ENCODE results near the gene CTNNA3.

The CTNNA3 gene

DNA sequence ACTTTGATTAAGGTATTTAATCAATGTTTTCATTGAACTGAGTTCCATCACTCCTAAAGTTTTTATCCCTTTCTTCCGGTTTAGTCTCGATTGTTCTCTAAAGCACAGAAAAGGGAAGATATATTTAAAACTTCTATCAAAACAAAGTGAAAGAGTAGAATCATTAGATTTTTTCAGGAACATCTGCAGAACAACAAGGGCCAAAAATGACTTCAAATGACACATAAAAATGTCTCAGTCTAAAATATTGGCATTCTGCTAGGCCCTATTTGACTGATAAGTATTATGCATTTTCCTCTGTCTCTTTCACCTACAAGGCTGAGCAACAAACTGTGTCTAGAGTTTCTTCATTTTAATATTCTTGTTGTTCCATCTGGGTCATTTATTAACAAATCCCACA lies 1669.7 kb downstream of the CTNNA3 start:
- no peaks in the 10 kb centered on the region for H3K4me1 ChIP-seq (ENCODE audit: control insufficient read depth in 1 of 2, insufficient read depth in 2 of 2, low read length in 2 of 2)
- no peaks in the 10 kb centered on the region for H3K36me3 ChIP-seq (ENCODE audit: control insufficient read depth in 1 of 2, insufficient read depth in 2 of 2, low read length in 2 of 2)
- H3K4me3 ChIP-seq (ENCODE audit: low read depth in 1 of 2, low read length in 2 of 2), result no peak overlapping the region
- H3K9ac ChIP-seq (ENCODE audit: low read depth in 1 of 2, low read length in 2 of 2), result no peak overlapping the region
- H3K27ac ChIP-seq (ENCODE audit: low read depth, low read length), result no peak overlapping the region
- H3K27me3 ChIP-seq (ENCODE audit: control insufficient read depth in 1 of 2, insufficient read depth in 2 of 2, low read length in 2 of 2), result no peaks in the 10 kb centered on the region
- H3K9me3 ChIP-seq (ENCODE audit: control insufficient read depth in 1 of 2, low read length in 2 of 2), result no peaks in the 10 kb centered on the region

DNA sequence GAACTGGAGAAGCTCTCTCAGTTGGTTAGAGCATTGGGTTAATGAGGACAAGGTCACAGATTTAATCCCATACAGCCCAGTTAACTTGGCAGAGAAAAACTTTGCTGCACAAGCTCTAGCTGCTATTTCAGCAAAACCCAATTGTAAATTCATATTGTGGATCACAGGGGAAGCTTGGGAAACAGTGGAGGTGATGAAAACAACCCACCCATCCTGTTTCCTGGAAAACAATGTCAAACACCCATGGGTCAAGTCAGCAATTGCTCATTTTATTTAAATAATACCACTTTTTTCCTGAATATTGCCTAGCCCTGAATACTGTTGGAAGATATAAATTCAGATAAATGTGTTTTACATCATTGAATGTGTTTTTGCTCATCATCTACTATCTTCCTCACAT lies 1670.8 kb downstream of the CTNNA3 start:
- Histone ChIP-seq H3K27me3 (ENCODE audit: control insufficient read depth in 1 of 2, insufficient read depth in 2 of 2, low read length in 2 of 2) (no peaks in the 10 kb centered on the region), H3K4me1 (ENCODE audit: control insufficient read depth in 1 of 2, insufficient read depth in 2 of 2, low read length in 2 of 2) (no peaks in the 10 kb centered on the region), H3K4me3 (ENCODE audit: low read depth in 1 of 2, low read length in 2 of 2) (no peak overlapping the region), H3K36me3 (ENCODE audit: control insufficient read depth in 1 of 2, insufficient read depth in 2 of 2, low read length in 2 of 2) (no peaks in the 10 kb centered on the region), H3K9ac (ENCODE audit: low read depth in 1 of 2, low read length in 2 of 2) (no peak overlapping the region), H3K27ac (ENCODE audit: low read depth, low read length) (no peak overlapping the region), H3K9me3 (ENCODE audit: control insufficient read depth in 1 of 2, low read length in 2 of 2) (no peaks in the 10 kb centered on the region)

DNA sequence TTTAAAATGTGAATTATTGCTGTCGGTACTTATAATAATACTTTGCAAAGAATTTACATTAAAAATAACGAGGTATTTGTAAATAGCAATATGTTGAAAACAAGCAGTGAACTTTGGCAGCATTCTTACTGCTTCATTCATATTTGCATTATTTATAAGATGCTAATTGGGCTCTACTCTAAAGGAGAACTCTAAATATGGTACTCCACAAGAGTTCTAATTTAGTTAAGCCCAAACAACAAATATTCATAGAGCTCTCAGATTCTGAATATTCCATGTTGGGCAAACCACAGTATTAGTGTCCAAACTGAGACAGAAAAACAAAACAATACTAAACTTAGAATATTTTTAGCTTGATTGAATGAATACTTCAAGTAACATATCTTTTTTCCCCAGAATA lies 1674.6 kb downstream of the CTNNA3 start:
- Histone ChIP-seq H3K9me3 (ENCODE audit: control insufficient read depth in 1 of 2, low read length in 2 of 2) (no peaks in the 10 kb centered on the region), H3K9ac (ENCODE audit: low read depth in 1 of 2, low read length in 2 of 2) (no peak overlapping the region), H3K4me1 (ENCODE audit: control insufficient read depth in 1 of 2, insufficient read depth in 2 of 2, low read length in 2 of 2) (no peaks in the 10 kb centered on the region), H3K27ac (ENCODE audit: low read depth, low read length) (no peak overlapping the region), H3K27me3 (ENCODE audit: control insufficient read depth in 1 of 2, insufficient read depth in 2 of 2, low read length in 2 of 2) (no peaks in the 10 kb centered on the region), H3K36me3 (ENCODE audit: control insufficient read depth in 1 of 2, insufficient read depth in 2 of 2, low read length in 2 of 2) (no peaks in the 10 kb centered on the region), H3K4me3 (ENCODE audit: low read depth in 1 of 2, low read length in 2 of 2) (no peak overlapping the region)

GRCh38 chr10:66008221-66008620 lies 1687.8 kb downstream of the CTNNA3 start:
- Histone ChIP-seq H3K9me3 (ENCODE audit: control insufficient read depth in 1 of 2, low read length in 2 of 2) (no peaks in the 10 kb centered on the region), H3K4me3 (ENCODE audit: low read depth in 1 of 2, low read length in 2 of 2) (no peak overlapping the region), H3K4me1 (ENCODE audit: control insufficient read depth in 1 of 2, insufficient read depth in 2 of 2, low read length in 2 of 2) (no peaks in the 10 kb centered on the region), H3K36me3 (ENCODE audit: control insufficient read depth in 1 of 2, insufficient read depth in 2 of 2, low read length in 2 of 2) (no peaks in the 10 kb centered on the region), H3K27me3 (ENCODE audit: control insufficient read depth in 1 of 2, insufficient read depth in 2 of 2, low read length in 2 of 2) (no peaks in the 10 kb centered on the region), H3K9ac (ENCODE audit: low read depth in 1 of 2, low read length in 2 of 2) (no peak overlapping the region), H3K27ac (ENCODE audit: low read depth, low read length) (no peak overlapping the region)

DNA sequence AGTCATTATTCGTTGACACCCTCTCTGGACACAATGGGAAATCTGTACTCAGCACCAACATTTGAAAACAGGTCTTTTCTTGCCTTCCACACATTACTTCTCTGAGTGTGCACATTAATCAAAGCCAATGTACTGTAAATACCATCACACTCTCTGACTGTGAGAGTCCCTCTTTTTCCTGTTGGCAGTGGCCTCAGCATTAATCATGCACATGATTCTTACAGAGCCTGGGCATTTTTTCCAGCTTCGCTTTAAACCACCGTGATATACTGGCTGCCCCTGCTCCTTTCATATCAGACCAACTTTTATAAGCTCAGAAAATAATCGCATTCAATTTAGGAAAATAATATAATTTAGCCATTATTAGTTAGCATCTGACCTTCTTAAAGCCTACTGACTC lies 1689.6 kb downstream of the CTNNA3 start:
- no peak overlapping the region for H3K4me3 ChIP-seq (ENCODE audit: low read depth in 1 of 2, low read length in 2 of 2)
- no peak overlapping the region for H3K27ac ChIP-seq (ENCODE audit: low read depth, low read length)
- H3K9me3 ChIP-seq (ENCODE audit: control insufficient read depth in 1 of 2, low read length in 2 of 2), result no peaks in the 10 kb centered on the region
- H3K36me3 ChIP-seq (ENCODE audit: control insufficient read depth in 1 of 2, insufficient read depth in 2 of 2, low read length in 2 of 2), result no peaks in the 10 kb centered on the region
- no peak overlapping the region for H3K9ac ChIP-seq (ENCODE audit: low read depth in 1 of 2, low read length in 2 of 2)
- no peaks in the 10 kb centered on the region for H3K4me1 ChIP-seq (ENCODE audit: control insufficient read depth in 1 of 2, insufficient read depth in 2 of 2, low read length in 2 of 2)
- H3K27me3 ChIP-seq (ENCODE audit: control insufficient read depth in 1 of 2, insufficient read depth in 2 of 2, low read length in 2 of 2), result no peaks in the 10 kb centered on the region

DNA sequence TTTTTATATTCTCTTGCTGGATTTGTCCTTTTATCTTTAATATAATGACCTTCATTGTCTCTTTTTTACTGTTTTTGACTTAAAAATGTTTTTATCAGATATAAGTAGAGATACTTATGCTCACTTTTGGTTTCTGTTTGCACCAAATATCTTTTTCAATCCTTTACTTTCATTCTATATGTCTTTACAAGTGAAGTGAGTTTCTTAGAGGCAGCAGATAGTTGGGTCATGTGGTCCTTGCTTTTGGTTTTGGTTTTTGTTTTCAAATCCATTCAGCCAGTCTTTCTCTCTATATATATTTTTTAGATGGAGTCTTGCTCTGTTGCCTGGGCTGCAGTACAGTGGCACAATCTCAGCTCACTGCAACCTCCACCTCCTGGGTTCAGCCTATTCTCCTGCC lies 1702.5 kb downstream of the CTNNA3 start:
- Histone ChIP-seq H3K4me1 (ENCODE audit: control insufficient read depth in 1 of 2, insufficient read depth in 2 of 2, low read length in 2 of 2) (no peaks in the 10 kb centered on the region), H3K9me3 (ENCODE audit: control insufficient read depth in 1 of 2, low read length in 2 of 2) (peaks cover 8 to 10% of the 10 kb centered on the region in 2 donors), H3K9ac (ENCODE audit: low read depth in 1 of 2, low read length in 2 of 2) (no peak overlapping the region), H3K27me3 (ENCODE audit: control insufficient read depth in 1 of 2, insufficient read depth in 2 of 2, low read length in 2 of 2) (no peaks in the 10 kb centered on the region), H3K4me3 (ENCODE audit: low read depth in 1 of 2, low read length in 2 of 2) (no peak overlapping the region), H3K27ac (ENCODE audit: low read depth, low read length) (no peak overlapping the region), H3K36me3 (ENCODE audit: control insufficient read depth in 1 of 2, insufficient read depth in 2 of 2, low read length in 2 of 2) (no peaks in the 10 kb centered on the region)

GRCh38 chr10:65968871-65969270 lies 1727.1 kb downstream of the CTNNA3 start:
- Histone ChIP-seq H3K4me3 (ENCODE audit: low read depth in 1 of 2, low read length in 2 of 2) (no peak overlapping the region), H3K9me3 (ENCODE audit: control insufficient read depth in 1 of 2, low read length in 2 of 2) (no peaks in the 10 kb centered on the region), H3K4me1 (ENCODE audit: control insufficient read depth in 1 of 2, insufficient read depth in 2 of 2, low read length in 2 of 2) (no peaks in the 10 kb centered on the region), H3K27me3 (ENCODE audit: control insufficient read depth in 1 of 2, insufficient read depth in 2 of 2, low read length in 2 of 2) (no peaks in the 10 kb centered on the region), H3K9ac (ENCODE audit: low read depth in 1 of 2, low read length in 2 of 2) (no peak overlapping the region), H3K27ac (ENCODE audit: low read depth, low read length) (no peak overlapping the region), H3K36me3 (ENCODE audit: control insufficient read depth in 1 of 2, insufficient read depth in 2 of 2, low read length in 2 of 2) (no peaks in the 10 kb centered on the region)

- H3K4me3 ChIP-seq (ENCODE audit: low read depth in 1 of 2, low read length in 2 of 2), result no peak overlapping the region
- no peaks in the 10 kb centered on the region for H3K36me3 ChIP-seq (ENCODE audit: control insufficient read depth in 1 of 2, insufficient read depth in 2 of 2, low read length in 2 of 2)
- no peaks in the 10 kb centered on the region for H3K27me3 ChIP-seq (ENCODE audit: control insufficient read depth in 1 of 2, insufficient read depth in 2 of 2, low read length in 2 of 2)
- H3K27ac ChIP-seq (ENCODE audit: low read depth, low read length), result no peak overlapping the region
- no peak overlapping the region for H3K9ac ChIP-seq (ENCODE audit: low read depth in 1 of 2, low read length in 2 of 2)
- no peaks in the 10 kb centered on the region for H3K4me1 ChIP-seq (ENCODE audit: control insufficient read depth in 1 of 2, insufficient read depth in 2 of 2, low read length in 2 of 2)
- H3K9me3 ChIP-seq (ENCODE audit: control insufficient read depth in 1 of 2, low read length in 2 of 2), result no peaks in the 10 kb centered on the region
Observed at GRCh38 chr10:65968437-65968836, 1727.6 kb downstream of the CTNNA3 start.

- Histone ChIP-seq H3K36me3 (ENCODE audit: control insufficient read depth in 1 of 2, insufficient read depth in 2 of 2, low read length in 2 of 2) (no peaks in the 10 kb centered on the region), H3K9ac (ENCODE audit: low read depth in 1 of 2, low read length in 2 of 2) (no peak overlapping the region), H3K27ac (ENCODE audit: low read depth, low read length) (no peak overlapping the region), H3K4me3 (ENCODE audit: low read depth in 1 of 2, low read length in 2 of 2) (no peak overlapping the region), H3K9me3 (ENCODE audit: control insufficient read depth in 1 of 2, low read length in 2 of 2) (no peaks in the 10 kb centered on the region), H3K4me1 (ENCODE audit: control insufficient read depth in 1 of 2, insufficient read depth in 2 of 2, low read length in 2 of 2) (no peaks in the 10 kb centered on the region), H3K27me3 (ENCODE audit: control insufficient read depth in 1 of 2, insufficient read depth in 2 of 2, low read length in 2 of 2) (no peaks in the 10 kb centered on the region)
Observed at GRCh38 chr10:65964205-65964604, 1731.8 kb downstream of the CTNNA3 start.

GRCh38 chr10:65952086-65952485 lies 1743.9 kb downstream of the CTNNA3 start:
- Histone ChIP-seq H3K27ac (ENCODE audit: low read depth, low read length) (no peak overlapping the region), H3K4me3 (ENCODE audit: low read depth in 1 of 2, low read length in 2 of 2) (no peak overlapping the region), H3K9me3 (ENCODE audit: control insufficient read depth in 1 of 2, low read length in 2 of 2) (no peaks in the 10 kb centered on the region), H3K4me1 (ENCODE audit: control insufficient read depth in 1 of 2, insufficient read depth in 2 of 2, low read length in 2 of 2) (no peaks in the 10 kb centered on the region), H3K9ac (ENCODE audit: low read depth in 1 of 2, low read length in 2 of 2) (no peak overlapping the region), H3K27me3 (ENCODE audit: control insufficient read depth in 1 of 2, insufficient read depth in 2 of 2, low read length in 2 of 2) (no peaks in the 10 kb centered on the region), H3K36me3 (ENCODE audit: control insufficient read depth in 1 of 2, insufficient read depth in 2 of 2, low read length in 2 of 2) (no peaks in the 10 kb centered on the region)

- Histone ChIP-seq H3K36me3 (ENCODE audit: control insufficient read depth in 1 of 2, insufficient read depth in 2 of 2, low read length in 2 of 2) (no peaks in the 10 kb centered on the region), H3K27me3 (ENCODE audit: control insufficient read depth in 1 of 2, insufficient read depth in 2 of 2, low read length in 2 of 2) (no peaks in the 10 kb centered on the region), H3K9me3 (ENCODE audit: control insufficient read depth in 1 of 2, low read length in 2 of 2) (no peaks in the 10 kb centered on the region), H3K4me1 (ENCODE audit: control insufficient read depth in 1 of 2, insufficient read depth in 2 of 2, low read length in 2 of 2) (no peaks in the 10 kb centered on the region), H3K4me3 (ENCODE audit: low read depth in 1 of 2, low read length in 2 of 2) (no peak overlapping the region), H3K27ac (ENCODE audit: low read depth, low read length) (no peak overlapping the region), H3K9ac (ENCODE audit: low read depth in 1 of 2, low read length in 2 of 2) (no peak overlapping the region)
Observed at GRCh38 chr10:65950075-65950474, 1745.9 kb downstream of the CTNNA3 start.

All from duodenal mucosa (tissue), 2 donors.